HL-60/S4 treated with retinoic acid at 250 ng/mL for 4 days and 3 days (cell line): ENCODE measurements around the gene SQSTM1.
"Not testable (repeated sequence)": the region's sequence is repeated elsewhere in the genome, so short reads cannot be mapped to it uniquely, and the experiment has no call there.

Experiments used
- in situ Hi-C: fragments of 300-500 bp; cut with MboI; formaldehyde crosslinking; loops from 2 replicates; pipeline ENCODE4 v1.7.0; 2022; ENCODE audit warnings: low sequenced_read_pairs

SQSTM1 gene

GRCh38 chr5:179820483-179821297, at the start of gene SQSTM1:
TSS of gene SQSTM1 (plus strand) at chr5:179820905. CDS start at chr5:179820937, 32 bp downstream.
- in situ Hi-C loops: no loop called here

- in situ Hi-C loops: no loop called here
Measured at GRCh38 chr5:179771311-179771895, 49.3 kb upstream of the SQSTM1 start.

GRCh38 chr5:179772351-179772750, 48.4 kb upstream of the SQSTM1 start:
- in situ Hi-C loops: no loop called here

- in situ Hi-C loops: no loop called here
Measured at GRCh38 chr5:179773686-179774040, 47.0 kb upstream of the SQSTM1 start.

- in situ Hi-C loops: no loop called here
Measured at GRCh38 chr5:179774442-179774841, 46.3 kb upstream of the SQSTM1 start.

GRCh38 chr5:179776411-179776938, 44.2 kb upstream of the SQSTM1 start:
- in situ Hi-C loops: no loop called here

GRCh38 chr5:179777456-179777855, 43.2 kb upstream of the SQSTM1 start:
- in situ Hi-C loops: no loop called here

GRCh38 chr5:179777909-179778308, 42.8 kb upstream of the SQSTM1 start:
- in situ Hi-C loops: no loop called here

- in situ Hi-C loops: no loop called here
Measured at GRCh38 chr5:179778591-179778990, 42.1 kb upstream of the SQSTM1 start.

GRCh38 chr5:179779826-179780225, 40.9 kb upstream of the SQSTM1 start:
- in situ Hi-C loops: no loop called here

- in situ Hi-C loops: no loop called here
Measured at GRCh38 chr5:179780362-179780761, 40.3 kb upstream of the SQSTM1 start.

GRCh38 chr5:179781846-179782245, 38.9 kb upstream of the SQSTM1 start:
- in situ Hi-C loops: no loop called here

GRCh38 chr5:179783128-179783527, 37.6 kb upstream of the SQSTM1 start:
- in situ Hi-C loops: no loop called here

GRCh38 chr5:179786861-179787260, 33.8 kb upstream of the SQSTM1 start:
- in situ Hi-C loops: no loop called here

GRCh38 chr5:179788193-179788854, 32.4 kb upstream of the SQSTM1 start:
- in situ Hi-C loops: no loop called here

GRCh38 chr5:179789278-179789677, 31.4 kb upstream of the SQSTM1 start:
- in situ Hi-C loops: not testable (repeated sequence)

- in situ Hi-C loops: no loop called here
Measured at GRCh38 chr5:179791881-179792611, 28.7 kb upstream of the SQSTM1 start.

GRCh38 chr5:179792612-179793467, 27.9 kb upstream of the SQSTM1 start:
- in situ Hi-C loops: no loop called here

GRCh38 chr5:179793468-179794139, 27.1 kb upstream of the SQSTM1 start, which contains the start of gene LTC4S:
TSS of gene LTC4S (plus strand) at chr5:179793986. CDS start at chr5:179794081, 95 bp downstream.
- in situ Hi-C loops: no loop called here
